ENCODE data around the gene VPS18.

The VPS18 gene

GRCh38 chr15:40943764-40944365 is 49.6 kb downstream of the VPS18 start:
- TF ChIP-seq POLR2A (IDR thresholded peaks at IDR 0.05; ENCODE audit: extremely low read depth, insufficient read length) (no peak), MYC (IDR thresholded peaks at IDR 0.05; ENCODE audit: low read depth, low read length) (no peak), CTCF (IDR thresholded peaks at IDR 0.05; ENCODE audit: low read depth, low read length) (no peak)
- TF ChIP-seq, protein P1, sequence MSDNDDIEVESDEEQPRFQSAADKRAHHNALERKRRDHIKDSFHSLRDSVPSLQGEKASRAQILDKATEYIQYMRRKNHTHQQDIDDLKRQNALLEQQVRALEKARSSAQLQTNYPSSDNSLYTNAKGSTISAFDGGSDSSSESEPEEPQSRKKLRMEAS (IDR thresholded peaks at IDR 0.05; ENCODE audit: low read depth, low read length), result no peak
- DNase-seq (ENCODE audit: low read depth), result no peak
- H3K4me3 ChIP-seq (ENCODE audit: low read depth, low read length), result no peak overlapping the region

DNA sequence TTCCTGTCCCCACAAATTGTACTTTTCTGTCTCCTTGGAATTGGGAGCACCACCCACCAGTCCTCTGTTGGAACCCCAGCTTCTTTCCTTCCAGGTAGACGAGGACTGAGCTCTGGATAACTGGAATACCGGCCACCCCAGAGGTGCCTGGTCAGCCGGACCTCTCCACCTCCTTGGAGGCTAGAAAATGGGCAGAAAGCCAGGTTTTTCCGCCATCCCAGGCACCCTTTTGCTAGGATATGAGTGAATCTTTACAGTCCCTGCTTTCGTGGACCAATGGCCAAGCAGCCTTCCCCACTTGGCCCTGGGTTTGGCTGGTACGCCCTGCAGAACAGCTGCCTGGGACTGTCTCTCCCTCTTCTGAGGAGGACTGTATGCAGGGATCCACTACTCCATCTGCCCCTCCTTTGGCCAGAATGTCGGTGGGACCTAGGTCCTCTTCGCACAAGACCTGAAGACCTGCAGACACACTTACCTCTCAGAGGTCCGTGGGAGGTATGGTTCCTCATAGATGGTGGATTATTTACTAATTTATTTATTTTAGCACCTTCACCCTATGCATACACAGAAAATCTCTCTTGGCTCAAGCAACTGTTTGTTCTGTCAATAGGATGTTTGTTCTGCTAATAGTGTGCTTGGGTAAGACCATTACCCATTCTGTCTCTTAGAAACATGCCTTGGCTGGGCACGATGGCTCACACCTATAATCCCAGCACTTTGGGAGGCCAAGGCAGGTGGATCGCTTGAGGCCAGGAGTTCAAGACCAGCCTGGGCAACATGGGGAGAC is 50.5 kb downstream of the VPS18 start:
- TF ChIP-seq CTCF (IDR thresholded peaks at IDR 0.05; ENCODE audit: low read depth, low read length) (no peak), POLR2A (IDR thresholded peaks at IDR 0.05; ENCODE audit: extremely low read depth, insufficient read length) (no peak), MYC (IDR thresholded peaks at IDR 0.05; ENCODE audit: low read depth, low read length) (no peak)
- TF ChIP-seq, protein P1 (IDR thresholded peaks at IDR 0.05; ENCODE audit: low read depth, low read length), result no peak
- DNase-seq (ENCODE audit: low read depth), result no peak
- no peak overlapping the region for H3K4me3 ChIP-seq (ENCODE audit: low read depth, low read length)

DNA sequence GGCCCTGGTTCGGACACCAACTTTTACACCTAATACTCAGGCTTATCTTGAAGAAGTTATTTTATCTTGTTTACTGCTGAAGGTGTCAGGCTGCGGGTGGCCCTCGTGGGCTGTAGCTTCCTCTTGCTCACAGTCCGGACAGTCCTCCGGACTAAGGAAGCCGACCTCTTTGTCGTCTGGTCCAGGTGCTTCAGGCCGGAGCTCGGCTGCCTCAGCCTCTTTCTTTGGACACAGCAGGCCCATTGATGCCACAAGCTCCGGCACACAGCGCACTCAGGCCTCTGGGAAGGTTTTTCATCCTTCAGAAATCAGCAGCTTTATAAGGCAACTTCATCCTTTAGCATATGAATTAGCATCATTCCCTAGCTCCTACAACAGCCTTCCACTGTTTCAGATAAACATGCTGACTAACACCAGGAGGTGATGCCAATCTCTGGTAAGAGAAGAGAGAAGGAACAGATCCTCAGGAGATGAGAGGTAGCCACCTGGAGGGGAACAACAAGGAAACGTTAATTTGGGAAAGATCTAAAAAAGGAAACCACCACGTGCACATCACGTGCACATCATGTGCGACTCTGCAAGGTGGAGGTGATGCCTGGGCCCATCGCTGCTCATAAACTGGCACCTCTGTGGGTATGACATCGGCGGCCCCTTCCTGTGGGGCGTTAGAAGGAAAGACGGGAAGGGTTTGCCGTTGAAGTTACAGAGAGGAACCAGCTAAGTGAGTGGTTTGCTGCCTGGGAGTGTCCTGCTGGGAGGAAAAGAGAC is 54.6 kb downstream of the VPS18 start:
- TF ChIP-seq, protein P1 (IDR thresholded peaks at IDR 0.05; ENCODE audit: low read depth, low read length), result no peak
- no peak for TF ChIP-seq POLR2A (IDR thresholded peaks at IDR 0.05; ENCODE audit: extremely low read depth, insufficient read length)
- no peak for TF ChIP-seq MYC (IDR thresholded peaks at IDR 0.05; ENCODE audit: low read depth, low read length)
- no peak for TF ChIP-seq CTCF (IDR thresholded peaks at IDR 0.05; ENCODE audit: low read depth, low read length)
- no peak for DNase-seq (ENCODE audit: low read depth)

DNA sequence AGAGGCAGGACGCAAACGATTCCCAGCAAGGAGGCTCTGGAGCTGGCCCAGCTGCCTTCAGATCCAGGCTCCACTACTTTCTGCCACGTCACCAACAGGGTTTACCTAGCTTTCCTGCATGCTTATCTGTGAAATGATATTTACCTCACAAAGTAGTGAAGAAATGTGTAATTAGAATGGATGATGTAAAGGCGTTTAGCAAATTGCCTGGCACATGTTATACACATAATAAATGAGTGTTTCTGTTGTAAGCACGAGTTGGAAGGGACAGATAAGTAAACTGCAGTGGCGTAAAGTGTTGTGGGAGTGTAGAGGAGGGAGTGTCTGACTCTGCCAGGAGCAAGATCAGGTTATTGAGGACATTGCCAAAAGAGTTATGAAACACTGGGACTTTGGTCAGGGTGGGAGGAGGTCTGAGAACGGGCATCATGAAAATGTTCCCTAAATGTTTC is 55.5 kb downstream of the VPS18 start:
- no peak overlapping the region for H3K4me3 ChIP-seq (ENCODE audit: low read depth, low read length)
- no peak for DNase-seq (ENCODE audit: low read depth)
- TF ChIP-seq, protein P1 (IDR thresholded peaks at IDR 0.05; ENCODE audit: low read depth, low read length), result no peak
- TF ChIP-seq MYC (IDR thresholded peaks at IDR 0.05; ENCODE audit: low read depth, low read length), result no peak
- no peak for TF ChIP-seq POLR2A (IDR thresholded peaks at IDR 0.05; ENCODE audit: extremely low read depth, insufficient read length)
- no peak for TF ChIP-seq CTCF (IDR thresholded peaks at IDR 0.05; ENCODE audit: low read depth, low read length)

More for the DNA sequence above, 54.6 kb downstream of the VPS18 start:
- H3K4me3 ChIP-seq (ENCODE audit: low read depth, low read length), result no peak overlapping the region

GRCh38 chr15:40951764-40952163 is 57.5 kb downstream of the VPS18 start:
- no peak overlapping the region for H3K4me3 ChIP-seq (ENCODE audit: low read depth, low read length)

More at GRCh38 chr15:40951764-40952163, 57.5 kb downstream of the VPS18 start:
- no peak for DNase-seq (ENCODE audit: low read depth)
- TF ChIP-seq POLR2A (IDR thresholded peaks at IDR 0.05; ENCODE audit: extremely low read depth, insufficient read length), result no peak
- TF ChIP-seq CTCF (IDR thresholded peaks at IDR 0.05; ENCODE audit: low read depth, low read length), result no peak
- no peak for TF ChIP-seq MYC (IDR thresholded peaks at IDR 0.05; ENCODE audit: low read depth, low read length)
- TF ChIP-seq, protein P1 (IDR thresholded peaks at IDR 0.05; ENCODE audit: low read depth, low read length), result no peak
